Caco-2 (cell line): ENCODE measurements around the gene CCM2. TPM values are rescaled to one million over a fixed set of nuclear protein-coding genes. Genes with fewer than 3 reads are reported as not detected.

ENCODE experiments used
- BruUV-seq: library from RNA; stranded (reverse); fragments of 400-500 nt; replicated peaks from 2 replicates; lab custom pipeline; 2021; lab: Mats Ljungman, UMichigan
- CTCF ChIA-PET: fragments of 300-600 bp; sonication (Branson Sonifier 250); formaldehyde crosslinking; loops from one replicate; lab custom pipeline; 2022; ENCODE audit warnings: antibody characterized with exemption; lab: Charles Lee
- POLR2A ChIA-PET: fragments of 300-600 bp; sonication (Branson Sonifier 250); formaldehyde crosslinking; loops from one replicate; lab custom pipeline; 2022; ENCODE audit warnings: antibody characterized with exemption; lab: Charles Lee
- DNase-seq, 2 experiments: peaks; one replicate each; pipeline versions ENCODE4 v3.0.0 to v3.0.0-alpha.2; 2020 to 2022
- H3K27me3 ChIP-seq: replicated peaks from 2 replicates; pipeline ENCODE4 v1.6.0; 2011; ENCODE audit warnings: low read length; ENCODE audit not compliant: control insufficient read depth, insufficient read depth
- H3K36me3 ChIP-seq: 2 replicates; pipeline ENCODE4 v1.5.1; 2011; ENCODE audit warnings: low read length; ENCODE audit not compliant: control insufficient read depth, insufficient read depth
- H3K4me1 ChIP-seq: fragments of 250-450 bp; sonication (Bioruptor Pico); 2 replicates; pipeline ENCODE4 v1.5.1; 2020; ENCODE audit warnings: mild to moderate bottlenecking
- H3K4me3 ChIP-seq: 2 replicates; pipeline ENCODE4 v1.5.1; 2011; ENCODE audit warnings: low read depth, mild to moderate bottlenecking, control low read depth, low read length
- H3K9me3 ChIP-seq: fragments of 250-450 bp; sonication (Bioruptor Pico); 2 replicates; pipeline ENCODE4 v1.5.1; 2020; ENCODE audit warnings: mild to moderate bottlenecking, moderate library complexity
- H3K27ac Mint-ChIP-seq: one replicate; pipeline ENCODE4 v1.8.0; 2022; ENCODE audit warnings: mixed read lengths; ENCODE audit not compliant: unreplicated experiment
- H3K27me3 Mint-ChIP-seq: one replicate; pipeline ENCODE4 v1.8.0; 2022; ENCODE audit warnings: mixed read lengths; ENCODE audit not compliant: insufficient read depth, unreplicated experiment
- H3K36me3 Mint-ChIP-seq: one replicate; pipeline ENCODE4 v1.8.0; 2022; ENCODE audit warnings: mild to moderate bottlenecking, mixed read lengths; ENCODE audit not compliant: insufficient read depth, unreplicated experiment
- H3K4me1 Mint-ChIP-seq: one replicate; pipeline ENCODE4 v1.8.0; 2022; ENCODE audit warnings: low read depth, mixed read lengths; ENCODE audit not compliant: unreplicated experiment
- H3K4me3 Mint-ChIP-seq: one replicate; pipeline ENCODE4 v1.8.0; 2022; ENCODE audit warnings: mild to moderate bottlenecking, moderate library complexity, mixed read lengths; ENCODE audit not compliant: unreplicated experiment
- H3K9me3 Mint-ChIP-seq: one replicate; pipeline ENCODE4 v1.8.0; 2022; ENCODE audit warnings: mixed read lengths; ENCODE audit not compliant: unreplicated experiment
- CTCF ChIP-seq, 2 experiments: fragments of 200-600 bp in 1 of 2; IDR thresholded peaks; 1 replicate in 1 of 2; 2 replicates in 1 of 2; pipeline versions ENCODE4 v1.5.1 to v1.8.0; 2011 to 2022; ENCODE audit warnings: antibody characterized with exemption in 1 of 2, control low read depth in 1 of 2, inconsistent platforms in 1 of 2, low read depth in 1 of 2, low read length in 1 of 2, mild to moderate bottlenecking in 1 of 2, moderate library complexity in 1 of 2; ENCODE audit not compliant: insufficient read depth in 1 of 2, severe bottlenecking in 1 of 2, unreplicated experiment in 1 of 2
- intact Hi-C: fragments of 100-400 bp; cut with micrococcal nuclease; formaldehyde crosslinking; loops from one replicate; pipeline ENCODE4 v1.10.0; 2022; ENCODE audit not compliant: unreplicated experiment
- total RNA-seq: library from RNA; stranded (reverse); gene quantifications from 2 replicates; pipeline ENCODE4 v1.2.3, GENCODE V29; 2022

Gene CCM2
- total RNA-seq, 1 experiment from 2014 or later, result 28.2 TPM

DNA sequence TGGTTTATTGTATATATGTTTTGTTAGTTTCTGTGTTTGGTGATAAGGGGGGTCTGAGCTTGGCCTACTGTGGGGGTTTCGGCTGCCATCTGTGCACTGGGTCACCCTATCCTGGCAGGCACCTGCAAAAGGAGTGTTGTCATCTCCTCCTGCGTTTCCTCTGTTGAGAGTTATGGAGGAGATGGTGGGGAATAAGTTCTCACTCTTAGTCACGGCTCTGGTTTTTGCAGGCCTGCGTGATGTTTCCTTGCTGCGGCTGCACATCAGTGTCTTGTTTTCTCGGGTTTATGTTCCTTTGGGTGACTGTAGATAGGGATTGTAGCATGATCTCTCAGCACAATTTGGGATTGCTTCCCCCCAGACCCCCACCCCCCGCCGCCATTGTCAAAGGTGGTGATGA, 36.8 kb downstream of the CCM2 start:
- Mint-ChIP-seq H3K27me3 (no peaks in the 10 kb centered on the region), H3K4me1 (peaks cover 16% of the 10 kb centered on the region), H3K9me3 (no peaks in the 10 kb centered on the region), H3K36me3 (peaks cover 10% of the 10 kb centered on the region), H3K27ac (peak overlapping the region; percentile 63), H3K4me3 (no peak overlapping the region)
- TF ChIP-seq CTCF (IDR thresholded peaks at IDR 0.05; ENCODE audit: insufficient read depth in 1 of 2, low read depth in 1 of 2, low read length in 1 of 2, severe bottlenecking in 1 of 2, unreplicated experiment in 1 of 2), result no peak
- no peaks in the 10 kb centered on the region for H3K9me3 ChIP-seq
- intact Hi-C loops, result no loop called here
- peaks cover 9% of the 10 kb centered on the region for H3K4me1 ChIP-seq
- no peak overlapping the region for H3K4me3 ChIP-seq
- H3K36me3 ChIP-seq, result no peaks in the 10 kb centered on the region
- ChIA-PET POLR2A (no interaction called here), CTCF (no interaction called here)
- H3K27me3 ChIP-seq, result no peaks in the 10 kb centered on the region
- BruUV-seq, result no TSS peak
- DNase-seq, result no peak

DNA sequence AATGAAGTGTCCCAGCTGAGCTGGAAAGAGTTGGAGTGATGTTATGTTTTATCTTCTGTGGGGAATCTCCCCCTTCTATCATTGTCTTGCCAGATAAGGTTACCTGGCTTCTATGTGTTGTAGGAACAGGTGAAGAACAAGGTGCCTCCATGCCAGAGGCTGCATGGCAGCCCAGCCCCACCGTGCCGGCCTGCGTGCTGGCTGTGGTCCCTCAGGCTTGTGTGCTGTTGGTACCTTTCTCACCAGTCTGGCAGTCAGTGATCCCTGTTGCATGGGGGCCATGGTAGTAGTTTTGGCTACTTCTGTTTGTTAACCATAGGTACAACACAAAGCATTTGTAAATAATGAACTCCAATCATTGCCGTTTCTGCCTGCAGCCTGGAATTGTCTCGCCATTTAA, 37.9 kb downstream of the CCM2 start:
- peaks cover 16% of the 10 kb centered on the region for H3K4me1 Mint-ChIP-seq
- no peak for TF ChIP-seq CTCF (IDR thresholded peaks at IDR 0.05; ENCODE audit: insufficient read depth in 1 of 2, low read depth in 1 of 2, low read length in 1 of 2, severe bottlenecking in 1 of 2, unreplicated experiment in 1 of 2)

GRCh38 chr7:45039106-45039505, 39.1 kb downstream of the CCM2 start:
- Mint-ChIP-seq H3K4me1 (peaks cover 16% of the 10 kb centered on the region), H3K27me3 (no peaks in the 10 kb centered on the region), H3K27ac (no peak overlapping the region), H3K4me3 (no peak overlapping the region), H3K36me3 (peaks cover 18% of the 10 kb centered on the region), H3K9me3 (no peaks in the 10 kb centered on the region)
- Histone ChIP-seq H3K9me3 (no peaks in the 10 kb centered on the region), H3K36me3 (peaks cover 1% of the 10 kb centered on the region), H3K4me1 (peaks cover 9% of the 10 kb centered on the region), H3K27me3 (no peaks in the 10 kb centered on the region), H3K4me3 (no peak overlapping the region)
- DNase-seq, result no peak
- ChIA-PET CTCF (no interaction called here), POLR2A (no interaction called here)
- no peak for TF ChIP-seq CTCF (IDR thresholded peaks at IDR 0.05; ENCODE audit: insufficient read depth in 1 of 2, low read depth in 1 of 2, low read length in 1 of 2, severe bottlenecking in 1 of 2, unreplicated experiment in 1 of 2)
- intact Hi-C loops, result no loop called here
- no TSS peak for BruUV-seq

More for the DNA sequence above, 37.9 kb downstream of the CCM2 start:
- ChIA-PET CTCF (no interaction called here), POLR2A (no interaction called here)
- DNase-seq, result no peak
- H3K4me3 ChIP-seq, result no peak overlapping the region
- H3K27me3 ChIP-seq, result no peaks in the 10 kb centered on the region
- H3K27ac Mint-ChIP-seq, result no peak overlapping the region
- no peaks in the 10 kb centered on the region for H3K9me3 ChIP-seq
- H3K4me1 ChIP-seq, result peaks cover 9% of the 10 kb centered on the region
- intact Hi-C loops, result no loop called here
- no peaks in the 10 kb centered on the region for H3K9me3 Mint-ChIP-seq
- no TSS peak for BruUV-seq
- H3K27me3 Mint-ChIP-seq, result no peaks in the 10 kb centered on the region
- H3K4me3 Mint-ChIP-seq, result no peak overlapping the region
- H3K36me3 Mint-ChIP-seq, result peaks cover 18% of the 10 kb centered on the region
- H3K36me3 ChIP-seq, result peaks cover 1% of the 10 kb centered on the region
